ENCODE measurements around the gene LRRK2. TPM values are rescaled to one million over a fixed set of nuclear protein-coding genes. Genes with fewer than 3 reads are reported as not detected.

Gene LRRK2
- polyA plus RNA-seq, 1 donor (not counting 4 experiments of a cell fraction or from before 2014, with no cell fraction given): 0.25 TPM

GRCh38 chr12:40313928-40314327, 89.1 kb downstream of the LRRK2 start:
- peaks cover 5% of the 10 kb centered on the region for H3K4me1 ChIP-seq (ENCODE audit: control insufficient read depth, extremely low read depth, insufficient read depth, low read length)
- no peak overlapping the region for H2AFZ ChIP-seq (ENCODE audit: control insufficient read depth, low read length)
- no peak overlapping the region for H3K9ac ChIP-seq (ENCODE audit: control insufficient read depth, extremely low read depth, insufficient read depth, low read length)
- H3K79me2 ChIP-seq (ENCODE audit: control insufficient read depth, insufficient read depth, low read length): no peaks in the 10 kb centered on the region
- H3K27ac ChIP-seq (ENCODE audit: control insufficient read depth, insufficient read depth, low read length): no peak overlapping the region
- H3K4me3 ChIP-seq (ENCODE audit: control insufficient read depth in 2 of 3, extremely low read depth in 1 of 3, insufficient read depth in 2 of 3, low read depth in 1 of 3, low read length in 3 of 3): no peak overlapping the region
- DNase-seq (ENCODE audit: low read depth, low spot score) (no peak), FAIRE-seq (no peak)
- H3K27me3 ChIP-seq (ENCODE audit: control insufficient read depth, extremely low read depth, insufficient read depth, low read length): no peaks in the 10 kb centered on the region
- TF ChIP-seq CTCF (optimal IDR thresholded peaks at IDR 0.05 in 1 of 3, IDR thresholded peaks at IDR 0.05 in 1 of 3, conservative IDR thresholded peaks at IDR 0.05 in 1 of 3; ENCODE audit: extremely low read depth in 1 of 3, insufficient read depth in 2 of 3, low read length in 3 of 3) (no peak), EZH2 (IDR thresholded peaks at IDR 0.05; ENCODE audit: low read length) (no peak)
- H3K36me3 ChIP-seq (ENCODE audit: control insufficient read depth in 2 of 2, extremely low read depth in 1 of 2, insufficient read depth in 2 of 2, low read length in 2 of 2): no peaks in the 10 kb centered on the region
- dilution Hi-C loops (cut with MboI; ENCODE audit: extremely low pct_ligation_motif_present, low sequenced_read_pairs): no loop called here
- no peaks in the 10 kb centered on the region for H4K20me1 ChIP-seq (ENCODE audit: control insufficient read depth, extremely low read depth, insufficient read depth, low read length)
- H3K9me1 ChIP-seq (ENCODE audit: control insufficient read depth, extremely low read depth, insufficient read depth, low read length): no peaks in the 10 kb centered on the region
- H3K9me3 ChIP-seq (ENCODE audit: control insufficient read depth, low read depth, low read length): no peaks in the 10 kb centered on the region
- H3K4me2 ChIP-seq (ENCODE audit: control insufficient read depth, extremely low read depth, insufficient read depth, low read depth, low read length): no peak overlapping the region

GRCh38 chr12:40314927-40315326, 90.1 kb downstream of the LRRK2 start:
- dilution Hi-C loops (cut with MboI; ENCODE audit: extremely low pct_ligation_motif_present, low sequenced_read_pairs): no loop called here

More at GRCh38 chr12:40314927-40315326, 90.1 kb downstream of the LRRK2 start:
- Histone ChIP-seq H3K4me3 (ENCODE audit: control insufficient read depth in 2 of 3, extremely low read depth in 1 of 3, insufficient read depth in 2 of 3, low read depth in 1 of 3, low read length in 3 of 3) (no peak overlapping the region), H3K9me1 (ENCODE audit: control insufficient read depth, extremely low read depth, insufficient read depth, low read length) (no peaks in the 10 kb centered on the region), H4K20me1 (ENCODE audit: control insufficient read depth, extremely low read depth, insufficient read depth, low read length) (no peaks in the 10 kb centered on the region), H3K27ac (ENCODE audit: control insufficient read depth, insufficient read depth, low read length) (no peak overlapping the region), H3K36me3 (ENCODE audit: control insufficient read depth in 2 of 2, extremely low read depth in 1 of 2, insufficient read depth in 2 of 2, low read length in 2 of 2) (no peaks in the 10 kb centered on the region), H3K79me2 (ENCODE audit: control insufficient read depth, insufficient read depth, low read length) (no peaks in the 10 kb centered on the region), H3K4me1 (ENCODE audit: control insufficient read depth, extremely low read depth, insufficient read depth, low read length) (peaks cover 5% of the 10 kb centered on the region), H3K9me3 (ENCODE audit: control insufficient read depth, low read depth, low read length) (no peaks in the 10 kb centered on the region), H3K27me3 (ENCODE audit: control insufficient read depth, extremely low read depth, insufficient read depth, low read length) (no peaks in the 10 kb centered on the region), H3K4me2 (ENCODE audit: control insufficient read depth, extremely low read depth, insufficient read depth, low read depth, low read length) (no peak overlapping the region), H3K9ac (ENCODE audit: control insufficient read depth, extremely low read depth, insufficient read depth, low read length) (no peak overlapping the region), H2AFZ (ENCODE audit: control insufficient read depth, low read length) (no peak overlapping the region)
- FAIRE-seq (no peak), DNase-seq (ENCODE audit: low read depth, low spot score) (no peak)
- TF ChIP-seq CTCF (optimal IDR thresholded peaks at IDR 0.05 in 1 of 3, IDR thresholded peaks at IDR 0.05 in 1 of 3, conservative IDR thresholded peaks at IDR 0.05 in 1 of 3; ENCODE audit: extremely low read depth in 1 of 3, insufficient read depth in 2 of 3, low read length in 3 of 3): no peak
- TF ChIP-seq EZH2 (IDR thresholded peaks at IDR 0.05; ENCODE audit: low read length): no peak

Data from keratinocyte (primary cell).